Stimulated activated CD8-positive, alpha-beta memory T cell treated with anti-CD3 and anti-CD28 coated beads, Interleukin-12 subunit alpha, Interleukin-12 subunit beta, amount 100 ng/mL, for 4 hours (primary cell): Measurements from ENCODE around the gene UPF3A.

Experiments
- DNase-seq: peaks from one replicate; pipeline ENCODE4 v3.0.0-alpha.2; 2020; ENCODE audit warnings: low read depth

The UPF3A gene

DNA sequence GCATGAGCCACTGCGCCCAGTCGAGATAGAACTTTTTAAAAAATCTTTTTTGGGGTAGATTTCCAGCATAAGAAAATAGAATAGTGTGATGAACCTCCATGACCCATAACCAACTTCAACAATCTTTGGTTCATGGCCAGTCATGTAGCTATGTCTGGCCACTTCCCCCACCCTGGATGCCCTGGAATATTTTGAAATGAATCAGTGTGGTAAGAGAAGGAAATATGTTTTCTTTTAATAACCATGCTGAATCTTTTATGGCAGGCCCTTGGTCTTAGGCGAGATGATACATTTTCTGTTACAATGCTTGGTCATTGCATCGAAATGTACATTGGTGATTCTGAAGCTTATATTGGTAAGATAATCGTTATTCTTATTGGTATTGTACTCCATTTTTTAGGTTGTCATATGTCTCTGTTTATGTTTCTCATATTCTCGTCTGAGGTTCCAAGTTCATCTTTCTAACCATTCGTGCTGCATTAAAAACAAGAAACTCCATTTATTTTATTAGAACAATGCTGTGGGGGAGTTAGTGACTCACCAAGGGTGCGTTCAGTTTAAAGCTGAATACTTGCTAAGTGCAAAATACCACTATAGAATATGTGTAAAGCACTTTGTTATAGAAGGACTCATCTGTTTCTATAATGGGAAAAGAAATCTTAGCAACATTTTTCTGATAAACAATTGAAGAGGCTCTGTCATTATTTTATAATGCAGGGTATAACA is 16.4 kb upstream of the UPF3A start:
- no peak for DNase-seq

DNA sequence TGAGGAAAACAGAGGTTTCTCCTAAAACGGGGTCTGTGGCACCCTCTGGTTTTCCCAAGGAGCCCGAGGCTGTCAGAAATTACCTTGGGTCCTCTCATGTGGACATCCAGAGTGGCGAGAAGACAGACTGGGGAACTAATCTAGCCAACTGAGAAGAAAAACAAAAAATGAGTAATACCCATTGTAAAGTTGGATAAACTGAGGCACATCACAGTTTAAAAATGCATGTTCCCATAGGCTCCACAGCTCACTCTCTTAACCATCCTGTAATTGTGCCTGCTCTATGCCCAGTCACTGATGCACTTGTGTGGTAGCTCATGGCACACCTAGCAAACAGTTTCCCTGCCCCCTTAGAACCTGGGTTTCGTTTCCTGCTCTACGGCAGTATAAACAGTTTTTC is 15.2 kb upstream of the UPF3A start:
- DNase-seq = no peak

DNA sequence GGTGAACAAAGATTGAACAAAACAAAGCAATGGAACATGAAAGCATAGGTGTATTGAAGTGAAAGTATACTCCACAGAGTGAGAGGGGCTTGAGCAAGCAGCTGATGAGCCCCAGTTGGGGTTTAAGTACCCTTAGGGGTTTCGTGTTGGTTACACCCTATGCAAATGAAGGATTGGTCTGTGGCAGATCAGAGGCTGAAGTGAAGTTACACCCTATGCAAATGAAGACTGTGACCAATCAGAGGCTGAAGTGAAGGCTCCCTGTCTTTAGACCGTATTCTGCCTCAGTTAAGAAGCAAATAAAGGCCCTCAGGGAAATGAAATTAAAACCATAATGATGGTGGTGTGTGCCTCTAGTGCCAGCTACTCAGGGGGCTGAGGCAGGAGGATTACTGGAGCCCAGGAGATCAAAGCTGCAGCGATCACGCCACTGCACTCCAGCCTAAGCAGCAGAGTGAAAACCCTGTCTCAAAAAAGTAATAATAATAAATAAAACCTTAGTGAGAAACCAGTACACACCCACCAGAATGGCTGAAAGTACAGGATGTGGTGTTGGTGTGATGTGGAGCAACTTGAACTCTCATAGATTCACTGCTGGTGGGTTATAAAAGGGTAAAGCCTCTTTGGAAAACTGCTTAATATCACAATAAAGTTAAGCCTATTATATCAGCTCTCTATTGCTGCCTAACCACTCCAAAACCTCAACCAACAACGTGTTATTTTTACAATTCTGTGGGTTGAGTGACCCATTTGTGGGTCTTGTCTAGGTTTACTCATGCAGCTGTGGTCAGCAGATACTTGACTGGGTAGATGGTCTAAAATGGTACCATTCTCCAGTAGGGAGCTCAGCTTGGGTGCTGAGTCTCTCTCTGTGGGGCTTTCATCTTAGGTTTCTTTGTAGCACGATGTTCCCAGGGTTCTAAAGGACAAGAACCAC is 12.8 kb upstream of the UPF3A start:
- no peak for DNase-seq

DNA sequence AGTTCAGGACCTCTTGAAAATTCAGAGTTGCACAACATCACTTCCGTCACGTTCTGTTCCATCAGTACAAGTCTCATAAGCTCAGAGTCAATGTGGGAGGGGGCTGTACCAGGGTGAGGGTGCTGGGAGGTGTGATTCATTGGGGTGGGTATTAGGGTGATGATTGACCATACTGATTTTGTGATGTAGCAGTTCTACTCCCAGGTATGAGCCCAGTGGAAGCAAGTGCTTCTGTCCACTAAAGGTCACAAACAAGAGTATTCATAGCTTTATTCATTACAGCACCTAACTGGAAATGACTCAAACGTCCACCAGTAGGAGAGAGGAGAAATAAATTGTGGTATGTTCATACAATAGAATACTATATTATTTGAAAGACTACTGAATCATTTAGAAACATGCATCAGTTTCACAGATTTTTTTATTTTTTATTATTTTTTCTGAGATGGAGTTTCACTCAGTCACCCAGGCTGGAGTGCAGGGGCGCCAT is 12.1 kb upstream of the UPF3A start:
- no peak for DNase-seq

DNA sequence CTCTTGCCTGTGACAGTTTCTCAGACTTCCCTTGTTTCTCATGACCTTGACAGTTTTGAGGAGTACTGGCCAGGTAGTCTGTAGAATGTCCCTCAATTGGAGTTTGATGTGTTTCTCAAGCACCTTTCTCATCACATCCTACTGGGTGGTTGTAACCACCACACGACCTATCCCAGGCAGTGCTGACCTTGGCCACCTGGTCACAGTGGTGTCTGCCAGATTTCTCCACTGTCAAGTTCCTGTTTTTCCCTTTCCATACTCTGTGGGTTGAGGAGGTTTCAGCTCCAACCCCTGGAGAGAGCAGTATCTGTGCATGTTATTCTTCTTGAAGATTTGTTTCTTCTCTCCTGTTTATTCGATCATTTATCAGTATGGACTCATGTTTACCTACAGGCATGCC is 8.4 kb upstream of the UPF3A start:
- no peak for DNase-seq

DNA sequence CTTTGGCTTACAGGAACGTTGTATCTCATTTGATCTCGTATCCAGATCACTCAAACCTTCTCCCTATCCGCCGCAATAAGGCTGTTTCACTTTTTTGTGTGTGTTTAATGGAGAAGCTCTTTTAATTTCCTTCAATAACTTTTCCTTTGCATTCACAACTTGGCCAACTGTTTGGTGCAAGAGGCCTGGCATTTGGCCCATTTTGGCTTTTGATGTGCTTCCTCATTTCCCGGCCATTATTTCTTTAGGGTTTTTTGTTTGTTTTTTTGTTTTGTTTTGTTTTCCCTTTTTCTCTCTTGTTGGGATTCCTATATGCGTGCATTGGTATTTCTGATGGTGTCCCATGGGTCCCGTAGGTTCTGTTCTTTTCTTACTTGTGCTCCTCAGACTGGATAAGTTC is 6.1 kb upstream of the UPF3A start:
- no peak for DNase-seq

DNA sequence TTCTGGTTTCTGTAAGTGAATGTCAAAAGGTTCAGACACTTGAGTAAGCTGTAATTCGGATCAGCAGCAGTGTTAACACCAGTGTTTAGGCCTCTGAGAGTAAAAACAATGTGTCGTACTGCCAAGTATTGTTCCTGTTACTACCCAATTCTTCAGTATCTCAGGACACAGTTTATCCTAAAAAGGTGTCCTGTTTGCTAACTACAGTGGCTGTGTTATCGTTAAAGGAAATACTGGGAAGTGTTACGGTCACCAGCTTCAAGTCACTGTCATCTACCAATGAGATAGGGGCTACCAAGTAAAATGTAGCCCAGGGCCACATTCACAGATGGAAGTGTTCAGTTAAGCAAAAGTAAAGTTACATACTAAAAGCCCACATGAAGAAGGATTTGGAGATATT is 2.3 kb upstream of the UPF3A start:
- no peak for DNase-seq

DNA sequence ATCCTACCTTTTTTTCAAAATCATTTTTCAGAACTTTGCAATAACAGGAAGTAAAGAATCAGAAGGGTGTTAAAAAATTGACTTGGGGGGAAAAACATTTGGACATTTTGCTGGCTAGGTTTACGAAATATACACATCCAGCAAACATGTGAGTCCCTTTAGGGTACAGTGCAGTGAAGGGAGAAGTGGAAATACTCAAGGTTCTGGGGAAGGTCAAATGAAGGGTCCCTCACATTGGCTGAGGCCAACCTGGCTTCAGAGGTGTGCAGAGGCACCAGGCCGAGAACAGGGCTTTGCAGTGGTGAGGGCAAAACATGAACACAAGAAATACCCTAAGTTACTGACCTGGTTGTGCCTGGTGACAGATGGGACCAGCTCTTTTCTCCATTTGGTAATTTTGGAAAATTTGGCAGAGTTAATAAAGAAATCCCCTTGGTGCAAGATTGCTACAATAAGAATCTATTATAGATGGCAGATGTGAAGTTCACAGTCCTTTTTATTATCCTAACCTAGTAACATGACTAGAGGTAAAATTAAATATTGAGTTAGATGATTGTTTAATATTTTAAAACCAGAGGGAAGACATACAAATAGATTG is 1.5 kb upstream of the UPF3A start:
- DNase-seq = no peak

DNA sequence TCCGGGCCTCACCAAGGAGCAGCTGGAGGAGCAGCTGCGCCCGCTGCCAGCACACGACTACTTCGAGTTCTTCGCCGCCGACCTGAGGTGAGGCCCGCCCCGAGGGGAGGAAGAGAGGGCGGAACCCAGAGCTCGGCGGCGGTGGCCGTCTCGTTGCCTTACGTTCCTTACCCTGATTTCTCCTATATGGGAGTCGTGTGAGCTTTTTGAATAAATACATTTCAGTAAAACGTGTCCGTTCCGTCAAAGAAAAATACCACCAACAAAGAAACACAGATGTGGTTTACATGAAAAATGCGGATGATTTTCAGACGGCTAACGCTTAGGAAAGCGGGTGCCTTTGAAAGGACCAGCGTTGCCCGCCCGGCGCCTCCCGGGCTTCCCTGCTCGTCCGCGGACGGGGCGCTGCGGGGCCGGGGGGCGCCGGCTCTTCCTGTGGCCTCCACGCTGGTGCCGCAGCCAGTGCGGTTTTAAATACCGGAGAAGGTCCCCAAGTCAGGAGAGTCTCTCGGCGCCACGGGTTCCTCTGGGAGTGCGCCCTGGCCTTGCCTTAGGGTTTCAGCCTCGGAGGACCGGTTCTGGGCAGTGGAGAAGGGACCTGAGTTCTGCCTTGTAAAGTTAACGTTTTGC is 755 bp downstream of the UPF3A start:
- DNase-seq = peak; percentile 65

DNA sequence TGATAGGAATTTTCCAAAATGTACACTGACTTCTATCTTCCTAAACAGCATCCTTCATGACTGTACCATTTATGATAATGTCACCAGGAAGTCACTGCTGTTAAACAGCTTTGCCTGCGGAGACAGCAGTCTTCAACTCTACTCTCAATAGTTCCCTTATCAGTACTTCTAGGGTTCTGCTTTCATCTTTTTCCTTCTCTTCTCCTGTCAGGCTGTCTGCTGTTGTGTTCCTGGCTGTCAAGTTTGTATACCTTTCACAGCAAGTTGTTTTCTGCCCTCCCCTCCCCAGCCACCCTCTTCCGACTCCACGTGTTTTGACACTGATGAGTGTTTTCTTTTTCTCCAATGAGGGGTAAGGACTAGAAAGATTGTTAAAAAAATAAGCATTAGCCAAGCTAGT is 2.2 kb downstream of the UPF3A start:
- no peak for DNase-seq

DNA sequence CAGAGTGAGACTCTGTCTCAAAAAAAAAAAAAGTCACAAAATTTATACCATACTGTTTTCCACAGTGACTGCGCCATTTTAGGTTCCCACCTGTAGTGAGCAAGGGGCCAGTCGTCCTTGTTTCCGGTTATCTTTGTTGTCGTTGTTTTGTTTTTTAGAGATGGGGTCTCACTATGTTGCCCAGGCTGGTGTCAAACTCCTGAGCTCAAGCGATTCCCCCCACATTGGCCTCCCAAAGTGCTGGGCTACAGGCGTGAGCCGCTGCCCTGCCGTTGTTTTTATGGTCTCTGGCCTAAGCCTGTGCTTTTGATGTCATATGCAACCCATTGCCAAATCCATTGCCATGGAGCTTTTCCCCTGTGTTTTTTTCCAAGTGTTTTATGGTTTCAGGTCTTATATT is 3.3 kb downstream of the UPF3A start:
- no peak for DNase-seq

DNA sequence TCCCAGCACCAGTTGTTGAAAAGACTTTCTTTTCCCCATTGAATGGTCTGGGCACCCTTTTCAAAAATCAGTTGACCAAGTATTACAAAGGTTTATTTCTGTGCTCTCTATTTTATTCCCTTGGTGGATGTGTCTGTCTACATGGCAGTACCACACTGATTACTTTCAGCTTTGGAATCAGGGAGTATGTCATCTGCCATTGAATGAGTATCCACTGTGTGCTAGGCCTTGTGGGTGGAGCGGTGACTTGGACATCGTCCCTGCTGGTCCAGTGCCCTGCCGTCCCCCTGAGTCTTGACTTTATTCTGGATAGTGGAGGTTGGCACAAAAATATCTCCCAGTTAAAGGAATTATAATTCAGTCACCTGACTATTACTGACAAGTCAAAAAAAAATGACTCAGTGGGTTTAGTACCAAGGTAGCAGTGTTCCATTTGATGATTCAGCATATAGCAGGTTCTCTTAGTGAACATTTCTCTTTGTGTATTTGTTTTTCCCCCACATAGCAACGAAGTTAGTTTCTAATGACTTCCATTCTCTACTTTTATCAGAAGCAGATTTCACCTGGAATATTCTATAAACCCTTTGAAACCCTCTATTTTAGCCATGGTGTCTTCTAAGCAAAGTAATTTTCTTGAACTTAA is 3.9 kb downstream of the UPF3A start:
- DNase-seq = no peak

DNA sequence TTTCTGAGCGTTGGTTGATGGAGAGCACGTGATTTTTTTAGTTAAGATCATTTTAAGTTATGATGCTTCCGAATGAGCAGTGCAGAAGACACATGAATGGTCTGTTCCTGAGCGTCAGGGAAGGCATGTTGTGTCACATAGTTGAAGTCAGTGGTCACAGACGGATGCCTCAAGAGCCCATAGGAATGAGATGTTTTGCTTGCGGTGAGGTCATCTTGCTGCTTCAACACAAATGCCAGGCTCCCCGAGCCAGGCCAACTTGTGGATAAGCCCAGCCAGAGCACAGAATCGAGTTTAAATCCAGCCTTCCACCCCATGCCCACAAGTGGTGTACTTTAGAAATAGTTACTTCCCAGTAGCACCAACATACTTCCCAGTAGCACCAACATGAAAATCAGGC is 5.4 kb downstream of the UPF3A start:
- DNase-seq = no peak

DNA sequence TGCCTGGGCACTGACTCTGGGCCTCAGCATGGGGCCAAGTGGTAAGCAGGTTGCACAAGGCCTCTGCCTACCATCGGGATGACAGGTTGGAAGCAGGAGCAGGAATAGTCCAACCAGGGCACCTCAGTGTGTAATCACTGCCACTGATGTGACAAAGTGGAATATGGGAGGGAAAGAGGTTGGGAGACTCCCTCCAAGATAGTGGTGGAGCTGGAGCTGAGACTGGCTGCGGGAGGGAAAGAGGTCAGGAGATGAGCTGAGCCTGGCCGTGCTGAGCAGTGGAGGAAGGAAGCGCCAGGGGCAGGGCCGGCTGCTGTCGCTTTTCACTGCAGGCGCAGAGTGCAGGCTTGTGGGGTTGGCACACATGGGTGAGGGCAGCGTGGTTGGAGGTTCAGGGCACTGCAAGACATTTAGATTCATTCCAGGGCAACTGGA is 6.8 kb downstream of the UPF3A start:
- DNase-seq = no peak

DNA sequence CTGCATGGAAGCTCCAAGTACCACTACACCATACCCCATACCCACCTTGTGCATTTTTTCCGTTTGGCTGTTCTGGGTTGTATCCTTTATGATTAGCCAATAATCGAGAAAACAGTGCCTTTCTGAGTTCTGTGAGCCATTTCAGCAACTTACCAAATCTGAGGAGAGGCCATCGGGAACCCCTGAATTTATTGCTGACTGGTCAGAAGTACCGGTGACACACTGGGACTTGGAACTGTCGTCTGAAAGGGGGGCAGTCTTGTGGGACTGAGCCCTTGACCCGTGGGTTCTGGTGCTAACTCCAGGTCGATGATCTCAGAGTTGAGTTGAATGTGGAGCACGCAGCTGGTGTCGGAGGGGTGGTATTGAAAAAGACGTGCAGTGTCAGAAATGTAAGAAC is 15.0 kb downstream of the UPF3A start:
- DNase-seq = no peak

DNA sequence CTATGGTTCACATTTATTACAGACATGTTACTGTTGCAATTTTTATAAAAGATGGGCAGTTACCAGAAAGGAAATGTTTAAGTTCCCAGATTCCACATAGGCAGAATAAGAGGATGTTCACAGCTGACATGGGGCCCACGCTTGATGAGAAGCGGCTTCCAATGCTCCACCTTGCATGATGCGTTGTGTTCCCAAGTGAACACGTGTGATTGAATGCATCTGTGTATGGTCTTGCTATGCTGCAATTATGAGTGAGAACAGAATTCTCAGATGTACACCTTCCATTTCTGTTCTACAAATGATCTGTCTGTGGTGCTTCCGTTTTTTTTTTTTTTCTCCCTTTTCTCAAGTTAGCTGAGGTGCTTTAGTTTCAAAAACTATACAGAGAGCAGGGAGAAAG is 15.5 kb downstream of the UPF3A start:
- DNase-seq = no peak

DNA sequence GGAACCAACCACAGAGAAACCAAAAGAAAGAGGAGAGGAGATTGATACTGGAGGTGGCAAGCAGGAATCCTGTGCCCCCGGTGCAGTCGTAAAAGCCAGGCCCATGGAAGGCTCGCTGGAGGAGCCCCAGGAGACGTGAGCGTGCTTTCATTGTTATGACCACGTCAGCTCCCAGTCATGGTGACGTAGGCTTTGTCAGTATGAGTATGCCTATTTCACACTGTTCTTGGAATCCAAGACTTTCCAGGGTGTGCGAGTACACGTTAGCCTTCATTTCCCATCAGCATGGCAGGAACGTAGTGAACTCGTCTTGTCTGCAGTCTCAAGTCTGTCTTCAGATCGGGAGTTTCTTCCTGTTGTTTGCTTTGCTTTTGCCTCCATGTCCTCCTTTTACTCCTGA is 17.5 kb downstream of the UPF3A start:
- no peak for DNase-seq

DNA sequence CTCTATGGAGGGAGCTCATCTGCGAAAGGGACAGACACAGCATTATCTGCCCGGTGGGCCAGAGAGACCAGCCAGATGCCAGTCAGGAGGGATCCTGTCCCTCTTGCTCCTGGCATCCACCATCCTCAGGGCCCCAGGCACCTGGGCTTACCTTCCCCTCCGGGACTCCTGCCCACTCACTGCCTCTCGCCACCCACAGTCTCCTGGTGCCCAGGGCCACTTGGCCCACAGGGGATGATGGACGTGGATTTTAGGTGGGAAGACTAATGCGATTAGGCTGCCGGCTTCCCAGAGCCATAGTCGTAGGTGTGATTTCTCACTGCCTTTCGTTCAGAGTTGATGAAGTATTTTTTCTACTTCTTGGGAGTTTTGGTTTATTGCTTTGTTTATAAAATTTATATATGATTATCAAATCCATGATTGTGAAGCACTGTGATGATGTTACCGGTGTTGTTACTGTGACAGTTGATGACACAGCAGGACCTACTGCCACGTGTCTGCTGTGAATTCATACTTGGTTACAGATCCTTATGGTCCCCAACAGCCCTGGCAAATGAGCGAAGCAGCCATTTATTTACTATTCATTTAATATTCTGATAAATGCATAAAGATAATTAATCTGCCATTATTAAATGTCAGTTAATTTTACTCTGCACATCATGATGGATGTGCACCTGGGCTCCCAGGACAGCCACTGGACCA is 18.4 kb downstream of the UPF3A start:
- no peak for DNase-seq

DNA sequence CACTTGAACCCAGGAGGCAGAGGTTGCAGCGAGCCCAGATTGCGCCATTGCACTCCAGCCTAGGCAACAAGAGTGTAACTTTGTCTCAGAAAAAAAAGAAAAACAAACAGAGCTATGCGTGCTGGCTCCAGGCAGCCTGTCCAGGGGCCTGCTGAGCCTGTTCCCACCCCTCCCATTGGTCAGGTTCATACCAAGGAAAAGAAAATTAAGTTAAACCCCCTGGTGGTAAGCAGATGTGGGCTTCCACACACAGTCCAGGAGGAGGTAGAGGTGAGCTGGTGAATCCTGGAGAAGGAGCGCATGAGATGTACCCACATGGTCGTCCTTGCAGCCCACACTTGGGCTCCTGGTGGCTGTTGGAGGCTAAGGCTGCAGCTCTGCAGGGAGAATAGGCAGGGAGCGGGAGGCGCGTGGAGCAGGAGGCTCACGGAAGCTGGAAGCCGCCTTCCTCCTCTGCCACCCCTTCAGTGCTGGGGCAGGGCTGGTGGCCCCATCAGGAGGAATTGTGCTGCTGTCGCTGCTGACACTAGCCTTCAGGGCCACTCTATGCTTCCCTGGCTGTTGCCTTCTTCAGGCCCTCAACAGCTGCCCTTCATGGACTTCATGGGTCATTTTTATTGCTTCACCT is 22.4 kb downstream of the UPF3A start:
- DNase-seq = no peak

DNA sequence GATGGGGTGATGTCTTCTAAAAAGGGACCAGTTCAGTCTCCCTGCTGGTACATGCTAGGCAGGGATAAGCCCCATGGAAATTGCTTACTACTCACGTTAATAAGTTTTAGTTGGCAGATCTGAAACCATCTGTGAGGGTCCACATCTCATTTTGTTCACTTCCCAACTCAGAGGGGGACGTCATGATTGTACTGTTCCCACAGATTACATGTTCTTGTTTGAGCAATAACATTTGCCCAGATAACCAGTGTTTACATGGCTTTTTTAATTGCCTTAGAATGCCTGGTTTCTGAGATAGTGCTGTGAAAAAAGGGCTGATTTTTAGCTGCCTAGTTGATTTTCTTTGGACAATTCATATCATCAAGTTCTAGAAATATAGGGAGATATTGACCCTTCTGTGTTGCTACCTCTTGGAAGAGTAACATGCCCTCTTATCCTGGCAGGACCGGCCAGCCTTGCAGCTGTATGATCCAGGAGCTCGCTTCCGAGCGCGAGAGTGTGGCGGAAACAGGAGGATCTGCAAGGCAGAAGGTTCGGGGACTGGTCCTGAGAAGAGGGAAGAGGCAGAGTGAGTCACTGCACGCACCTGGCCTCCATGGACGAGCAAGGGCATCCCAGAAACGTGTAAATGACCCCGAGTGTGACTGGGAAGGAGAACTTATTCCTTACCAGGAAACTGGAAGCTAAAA is 23.1 kb downstream of the UPF3A start:
- DNase-seq = no peak
